Pancreas (tissue), 10 donors: Measurements from ENCODE around the gene PLCG1. TPM values are rescaled to one million over a fixed set of nuclear protein-coding genes. Genes with fewer than 3 reads are reported as not detected.

Source experiments
- ATAC-seq, 4 donors: fragments of 200-7000 bp; cut with Tn5 transposase; one replicate each; pipeline versions ENCODE4 v1.8.0 to v1.9.1; 2020; ENCODE audit warnings: mild to moderate bottlenecking in 4 of 4, moderate library complexity in 4 of 4
- DNase-seq, 6 donors: peaks; one replicate each; pipeline ENCODE4 v3.0.0-alpha.2; 2020
- FAIRE-seq: peaks from 2 replicates; lab custom pipeline; 2012; peaks lifted over from hg19 to GRCh38; lab: Jason Lieb, UNC
- H3K27ac ChIP-seq, 4 donors: fragments of 200-600 bp; sonication (generic); 1 replicate in 3 of 4; 2 replicates in 1 of 4; pipeline versions ENCODE4 v1.5.0 to v1.8.0; 2020
- H3K27me3 ChIP-seq, 4 donors: fragments of 200-600 bp; one replicate each; pipeline ENCODE4 v1.8.0; 2021
- H3K36me3 ChIP-seq, 3 donors: fragments of 200-600 bp; sonication (generic) in 1 of 3; one replicate each; pipeline versions ENCODE4 v1.5.0 to v1.8.0; 2020 to 2021
- H3K4me1 ChIP-seq, 3 donors: fragments of 200-600 bp; one replicate each; pipeline ENCODE4 v1.8.0; 2021
- H3K4me3 ChIP-seq, 4 donors: fragments of 200-600 bp; sonication (generic) in 2 of 4; one replicate each; pipeline versions ENCODE4 v1.5.0 to v1.8.0; 2020 to 2021
- H3K9me3 ChIP-seq, 4 donors: fragments of 200-600 bp; one replicate each; pipeline ENCODE4 v1.8.0; 2021
- WGBS, 2 donors: extraction: QIAGEN DNeasy Blood & Tissue Kit; methylation state at CpG; one replicate each; pipeline ENCODE4 v1.1.7; 2013; 5-methylcytosine and 5-hydroxymethylcytosine counted together
- intact Hi-C, 3 donors: fragments of 100-400 bp; cut with DNase I; formaldehyde crosslinking; loops; one replicate each; pipeline versions ENCODE4 v1.11.1 to v1.14.2; 2022
- polyA plus RNA-seq, 2 donors: library from polyadenylated mRNA; stranded (reverse); fragments of 200-250 nt; gene quantifications; one replicate each; pipeline ENCODE4 v1.2.3, GENCODE V29; 2013
- total RNA-seq, 6 donors: library from RNA; stranded (reverse); fragmentation: NEBNext Ultra II Directional in 4 of 6; extraction: Animal tissue kit (Norgen Biotek cat#: 25700) in 4 of 6; gene quantifications; one replicate each; pipeline versions ENCODE4 v1.2.1 to v1.2.4, GENCODE V29; 2021 to 2023
- TF ChIP-seq, protein P1 (sequence below), 4 donors: fragments of 200-600 bp; sonication (generic) in 3 of 4; IDR thresholded peaks; one replicate each; pipeline versions ENCODE4 v1.5.0 to v1.8.0; 2021; ENCODE audit warnings: antibody characterized with exemption in 4 of 4
- donor health status: healthy with polysubstance abuse.
- donor health status: DM: no; HTN: no; CAD: no; lungs with moderate emphysema.
- donor health status: DM: no; HTN: no; CAD: no.
- donor health status: control.
- donor health status: control.
- donor health status: Bipolar disorder and iron deficiency.
- donor health status: DM: yes; HTN: yes; CAD: no.
- donor health status: DM: no; HTN: no; CAD: no.
- donor health status: DM: no; HTN: no; CAD: no.
- donor health status: DM: yes; HTN: yes; CAD: no.

Gene PLCG1
- total and polyA plus RNA-seq, 8 donors = 9.9 to 41.7 (median 20.1) TPM

DNA sequence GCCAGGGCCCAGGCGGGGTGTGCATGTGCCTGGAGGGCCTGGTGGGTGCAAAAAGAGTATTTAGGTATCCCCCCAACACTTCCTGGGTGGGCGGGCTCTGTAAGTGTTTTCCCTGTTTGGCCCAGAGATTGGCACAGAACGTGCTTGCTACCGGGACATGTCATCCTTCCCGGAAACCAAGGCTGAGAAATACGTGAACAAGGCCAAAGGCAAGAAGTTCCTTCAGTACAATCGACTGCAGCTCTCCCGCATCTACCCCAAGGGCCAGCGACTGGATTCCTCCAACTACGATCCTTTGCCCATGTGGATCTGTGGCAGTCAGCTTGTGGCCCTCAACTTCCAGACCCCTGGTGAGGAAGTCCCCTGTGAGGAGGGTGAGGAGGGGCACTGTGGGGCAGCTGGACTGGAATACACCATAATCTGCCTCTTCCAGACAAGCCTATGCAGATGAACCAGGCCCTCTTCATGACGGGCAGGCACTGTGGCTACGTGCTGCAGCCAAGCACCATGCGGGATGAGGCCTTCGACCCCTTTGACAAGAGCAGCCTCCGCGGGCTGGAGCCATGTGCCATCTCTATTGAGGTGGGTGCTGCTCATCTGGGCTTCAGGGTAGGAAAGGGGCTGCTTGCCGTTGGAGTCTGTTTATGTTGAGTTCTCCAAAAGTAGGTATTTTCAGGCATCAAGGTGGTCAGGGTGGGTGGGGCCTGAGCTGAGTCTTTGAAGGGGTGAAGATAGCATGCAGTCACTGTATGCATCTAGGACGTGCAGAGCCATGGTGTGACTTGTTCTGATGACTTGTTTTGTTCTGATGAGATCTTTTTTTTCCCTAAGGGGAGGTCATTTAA is 35.2 kb downstream of the PLCG1 start:
- peak overlapping the region in 1 of 4 donors; percentile 17 for H3K27ac ChIP-seq
- H3K4me1 ChIP-seq = peaks cover 0 to 5% (median 5%) of the 10 kb centered on the region in 3 donors
- peaks cover 0 to 18% (median 3%) of the 10 kb centered on the region in 3 donors for H3K36me3 ChIP-seq
- intact Hi-C loops = loop anchor here in 2 of 3 donors (5.0 kb wide), 2 partner anchors 165 to 170 kb away; partner anchors contain the start of gene LPIN3 (in 1 of the 2)
- TF ChIP-seq, protein P1, sequence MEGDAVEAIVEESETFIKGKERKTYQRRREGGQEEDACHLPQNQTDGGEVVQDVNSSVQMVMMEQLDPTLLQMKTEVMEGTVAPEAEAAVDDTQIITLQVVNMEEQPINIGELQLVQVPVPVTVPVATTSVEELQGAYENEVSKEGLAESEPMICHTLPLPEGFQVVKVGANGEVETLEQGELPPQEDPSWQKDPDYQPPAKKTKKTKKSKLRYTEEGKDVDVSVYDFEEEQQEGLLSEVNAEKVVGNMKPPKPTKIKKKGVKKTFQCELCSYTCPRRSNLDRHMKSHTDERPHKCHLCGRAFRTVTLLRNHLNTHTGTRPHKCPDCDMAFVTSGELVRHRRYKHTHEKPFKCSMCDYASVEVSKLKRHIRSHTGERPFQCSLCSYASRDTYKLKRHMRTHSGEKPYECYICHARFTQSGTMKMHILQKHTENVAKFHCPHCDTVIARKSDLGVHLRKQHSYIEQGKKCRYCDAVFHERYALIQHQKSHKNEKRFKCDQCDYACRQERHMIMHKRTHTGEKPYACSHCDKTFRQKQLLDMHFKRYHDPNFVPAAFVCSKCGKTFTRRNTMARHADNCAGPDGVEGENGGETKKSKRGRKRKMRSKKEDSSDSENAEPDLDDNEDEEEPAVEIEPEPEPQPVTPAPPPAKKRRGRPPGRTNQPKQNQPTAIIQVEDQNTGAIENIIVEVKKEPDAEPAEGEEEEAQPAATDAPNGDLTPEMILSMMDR (IDR thresholded peaks at IDR 0.05) = no peak
- FAIRE-seq (no peak), DNase-seq (peak in 2 of 6 donors; percentile 18 to 58), ATAC-seq (peak; percentile 19 to 36 (median 24))
- WGBS, 2 donors = 70 to 75% methylated on average over 18 of the region's 18 CpGs
- no peaks in the 10 kb centered on the region for H3K27me3 ChIP-seq
- no peaks in the 10 kb centered on the region for H3K9me3 ChIP-seq
- H3K4me3 ChIP-seq = no peak overlapping the region

GRCh38 chr20:41173161-41173721 is 35.9 kb downstream of the PLCG1 start:
- WGBS, 2 donors = 10 to 11% methylated on average over 9 of the region's 9 CpGs
- H3K27ac ChIP-seq = no peak overlapping the region
- intact Hi-C loops = loop anchor here in 2 of 3 donors (5.0 kb wide), 2 partner anchors 164 to 169 kb away; partner anchors contain the start of gene LPIN3 (in 1 of the 2)
- H3K9me3 ChIP-seq = no peaks in the 10 kb centered on the region
- H3K4me1 ChIP-seq = peaks cover 0 to 5% (median 5%) of the 10 kb centered on the region in 3 donors
- ATAC-seq = peak; percentile 95 to 98 (median 96)
- no peak for FAIRE-seq
- no peaks in the 10 kb centered on the region for H3K27me3 ChIP-seq
- DNase-seq = peak; percentile 68 to 93 (median 85)
- H3K36me3 ChIP-seq = peaks cover 0 to 11% (median 3%) of the 10 kb centered on the region in 3 donors
- no peak overlapping the region for H3K4me3 ChIP-seq
- TF ChIP-seq, protein P1 (IDR thresholded peaks at IDR 0.05) = peak; percentile 90 to 94 (median 92)

DNA sequence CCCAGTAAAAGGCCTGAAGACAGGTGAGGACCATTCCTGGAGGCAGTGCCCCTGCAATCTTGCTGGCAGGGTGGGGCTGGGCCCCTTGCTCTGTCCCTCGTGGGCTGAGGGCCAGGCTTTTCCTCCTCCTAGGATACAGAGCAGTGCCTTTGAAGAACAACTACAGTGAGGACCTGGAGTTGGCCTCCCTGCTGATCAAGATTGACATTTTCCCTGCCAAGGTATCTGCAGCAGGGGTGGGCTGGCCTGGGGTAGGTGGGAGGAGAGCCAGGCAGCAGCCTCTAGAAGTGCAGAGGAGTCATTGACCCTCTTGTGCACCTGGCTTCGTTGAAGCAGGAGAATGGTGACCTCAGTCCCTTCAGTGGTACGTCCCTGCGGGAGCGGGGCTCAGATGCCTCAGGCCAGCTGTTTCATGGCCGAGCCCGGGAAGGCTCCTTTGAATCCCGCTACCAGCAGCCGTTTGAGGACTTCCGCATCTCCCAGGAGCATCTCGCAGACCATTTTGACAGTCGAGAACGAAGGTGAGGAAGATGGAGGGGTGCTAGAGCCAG is 36.5 kb downstream of the PLCG1 start:
- FAIRE-seq = no peak
- Histone ChIP-seq H3K4me1 (peaks cover 0 to 5% (median 5%) of the 10 kb centered on the region in 3 donors), H3K9me3 (no peaks in the 10 kb centered on the region), H3K27me3 (no peaks in the 10 kb centered on the region), H3K4me3 (no peak overlapping the region), H3K36me3 (peaks cover 0 to 5% (median 3%) of the 10 kb centered on the region in 3 donors), H3K27ac (no peak overlapping the region)
- TF ChIP-seq, protein P1 (IDR thresholded peaks at IDR 0.05) = no peak
- intact Hi-C loops = loop anchor here in 2 of 3 donors (5.0 kb wide), 2 partner anchors 163 to 168 kb away; partner anchors contain the start of gene LPIN3 (in 1 of the 2)
- no peak for ATAC-seq
- WGBS, 2 donors = 89 to 96% methylated on average over 13 of the region's 13 CpGs
- peak in 2 of 6 donors; percentile 7 to 43 for DNase-seq

DNA sequence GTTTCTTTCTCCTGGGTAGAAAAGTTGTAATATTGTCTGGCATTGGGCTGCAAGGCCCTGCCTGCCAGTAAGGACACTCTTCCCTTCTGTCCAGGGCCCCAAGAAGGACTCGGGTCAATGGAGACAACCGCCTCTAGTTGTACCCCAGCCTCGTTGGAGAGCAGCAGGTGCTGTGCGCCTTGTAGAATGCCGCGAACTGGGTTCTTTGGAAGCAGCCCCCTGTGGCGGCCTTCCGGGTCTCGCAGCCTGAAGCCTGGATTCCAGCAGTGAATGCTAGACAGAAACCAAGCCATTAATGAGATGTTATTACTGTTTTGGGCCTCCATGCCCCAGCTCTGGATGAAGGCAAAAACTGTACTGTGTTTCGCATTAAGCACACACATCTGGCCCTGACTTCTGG is 37.0 kb downstream of the PLCG1 start:
- peaks cover 0 to 5% (median 5%) of the 10 kb centered on the region in 3 donors for H3K4me1 ChIP-seq
- peaks cover 0 to 3% (median 0%) of the 10 kb centered on the region in 3 donors for H3K36me3 ChIP-seq
- intact Hi-C loops = loop anchor here in 2 of 3 donors (5.0 kb wide), 2 partner anchors 163 to 168 kb away; partner anchors contain the start of gene LPIN3 (in 1 of the 2)
- H3K27me3 ChIP-seq = no peaks in the 10 kb centered on the region
- no peak overlapping the region for H3K4me3 ChIP-seq
- no peak overlapping the region for H3K27ac ChIP-seq
- H3K9me3 ChIP-seq = no peaks in the 10 kb centered on the region
- FAIRE-seq (no peak), ATAC-seq (no peak), DNase-seq (peak in 1 of 6 donors; percentile 7)
- WGBS, 2 donors = 93 to 94% methylated on average over 10 of the region's 10 CpGs
- TF ChIP-seq, protein P1 (IDR thresholded peaks at IDR 0.05) = no peak
